Measurements from ENCODE around the gene NOXRED1.

- TF ChIP-seq EZH2 (IDR thresholded peaks at IDR 0.05), result no peak
- no peak for TF ChIP-seq FOXP2 (optimal IDR thresholded peaks at IDR 0.05; ENCODE audit: control extremely low read depth, extremely low read length, insufficient read depth)
- no peak for TF ChIP-seq POLR2AphosphoS5 (IDR thresholded peaks at IDR 0.05; ENCODE audit: borderline replicate concordance, low read depth, low read length)
Observed at GRCh38 chr14:77470224-77470870, 47.0 kb upstream of the NOXRED1 start.
